ENCODE data around the gene PSMF1.
A peak's percentile ranks its signal among the peaks of the same experiment; 100 is the strongest.

PSMF1 gene

DNA sequence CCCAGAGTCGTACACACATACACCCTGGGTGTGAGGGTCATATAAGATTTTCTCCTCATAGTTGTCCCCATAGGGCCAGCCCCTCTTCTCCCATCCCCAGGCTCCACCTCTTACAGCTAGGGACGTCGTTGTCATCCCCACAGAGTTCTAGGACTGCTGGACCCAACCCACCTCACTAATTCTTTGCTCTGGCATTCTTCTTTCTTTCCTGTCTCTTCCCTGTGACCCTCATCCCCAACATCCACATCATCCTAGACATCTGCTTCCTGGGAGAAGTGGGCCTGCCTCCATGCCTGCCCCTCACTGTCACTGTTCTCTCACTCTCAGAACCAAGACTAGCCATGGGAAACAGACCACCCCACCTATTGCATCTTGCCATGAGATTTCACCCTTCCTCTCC lies 1.1 kb downstream of the PSMF1 start:
- H3K27me3 ChIP-seq (ENCODE audit: control insufficient read depth, low read length) = no peaks in the 10 kb centered on the region
- H3K27ac ChIP-seq (ENCODE audit: low read depth, low read length) = no peak overlapping the region
- no peaks in the 10 kb centered on the region for H3K9me2 ChIP-seq (replicated peaks; ENCODE audit: control insufficient read depth, low read length)
- peak overlapping the region; percentile 98 for H3K4me3 ChIP-seq (ENCODE audit: low read length)
- H4K20me1 ChIP-seq (ENCODE audit: control insufficient read depth, insufficient read depth, low read depth, low read length) = 0 out of 2 replicates have a peak, but pooled peaks cover 6% of the 10 kb centered on the region
- no peaks in the 10 kb centered on the region for H3K9me3 ChIP-seq (ENCODE audit: control insufficient read depth, insufficient read depth, low read length)
- H3F3A ChIP-seq (ENCODE audit: control insufficient read depth, insufficient read depth) = 0 out of 2 replicates have a peak, but pooled peaks cover 3% of the 10 kb centered on the region
- TF ChIP-seq, protein P1, sequence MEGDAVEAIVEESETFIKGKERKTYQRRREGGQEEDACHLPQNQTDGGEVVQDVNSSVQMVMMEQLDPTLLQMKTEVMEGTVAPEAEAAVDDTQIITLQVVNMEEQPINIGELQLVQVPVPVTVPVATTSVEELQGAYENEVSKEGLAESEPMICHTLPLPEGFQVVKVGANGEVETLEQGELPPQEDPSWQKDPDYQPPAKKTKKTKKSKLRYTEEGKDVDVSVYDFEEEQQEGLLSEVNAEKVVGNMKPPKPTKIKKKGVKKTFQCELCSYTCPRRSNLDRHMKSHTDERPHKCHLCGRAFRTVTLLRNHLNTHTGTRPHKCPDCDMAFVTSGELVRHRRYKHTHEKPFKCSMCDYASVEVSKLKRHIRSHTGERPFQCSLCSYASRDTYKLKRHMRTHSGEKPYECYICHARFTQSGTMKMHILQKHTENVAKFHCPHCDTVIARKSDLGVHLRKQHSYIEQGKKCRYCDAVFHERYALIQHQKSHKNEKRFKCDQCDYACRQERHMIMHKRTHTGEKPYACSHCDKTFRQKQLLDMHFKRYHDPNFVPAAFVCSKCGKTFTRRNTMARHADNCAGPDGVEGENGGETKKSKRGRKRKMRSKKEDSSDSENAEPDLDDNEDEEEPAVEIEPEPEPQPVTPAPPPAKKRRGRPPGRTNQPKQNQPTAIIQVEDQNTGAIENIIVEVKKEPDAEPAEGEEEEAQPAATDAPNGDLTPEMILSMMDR (IDR thresholded peaks at IDR 0.05; ENCODE audit: low read depth, low read length, poor library complexity, severe bottlenecking) = no peak
- no peak for TF ChIP-seq EZH2phosphoT487 (IDR thresholded peaks at IDR 0.05; ENCODE audit: borderline replicate concordance, low read length)
- H3K36me3 ChIP-seq (ENCODE audit: control insufficient read depth, low read length) = peaks cover 45% of the 10 kb centered on the region
- H3K4me1 ChIP-seq (ENCODE audit: control insufficient read depth, low read length) = peaks cover 41% of the 10 kb centered on the region
- peaks cover 65% of the 10 kb centered on the region for H3K79me2 ChIP-seq (ENCODE audit: control insufficient read depth, low read length)
- H3K4me2 ChIP-seq (ENCODE audit: low read length) = peak overlapping the region; percentile 99

DNA sequence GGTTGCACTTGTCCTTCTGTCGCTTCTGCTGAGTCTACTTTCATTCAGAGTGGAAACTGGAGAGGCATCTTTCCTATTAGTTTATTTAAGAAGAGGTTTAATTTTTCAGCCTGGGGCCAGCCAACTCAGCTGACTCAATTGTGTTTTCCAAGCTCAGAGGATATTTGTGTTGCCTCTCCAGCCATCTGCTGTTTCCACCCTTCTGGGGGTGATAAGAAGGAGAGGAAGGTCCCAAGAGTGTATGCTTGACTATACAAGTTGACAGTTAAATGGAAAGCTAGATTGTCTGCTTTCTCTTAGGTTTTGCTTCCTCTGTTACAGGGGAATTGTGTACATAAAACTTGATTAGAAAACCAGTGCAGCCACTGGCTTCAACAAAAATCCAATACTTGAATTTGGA lies 3.0 kb downstream of the PSMF1 start:
- no peaks in the 10 kb centered on the region for H3F3A ChIP-seq (ENCODE audit: control insufficient read depth, insufficient read depth)
- H3K4me3 ChIP-seq (ENCODE audit: low read length) = no peak overlapping the region
- H3K4me1 ChIP-seq (ENCODE audit: control insufficient read depth, low read length) = peaks cover 41% of the 10 kb centered on the region
- H4K20me1 ChIP-seq (ENCODE audit: control insufficient read depth, insufficient read depth, low read depth, low read length) = 0 out of 2 replicates have a peak, but pooled peaks cover 6% of the 10 kb centered on the region
- H3K9me2 ChIP-seq (replicated peaks; ENCODE audit: control insufficient read depth, low read length) = no peaks in the 10 kb centered on the region
- H3K4me2 ChIP-seq (ENCODE audit: low read length) = peak overlapping the region; percentile 28
- no peaks in the 10 kb centered on the region for H3K9me3 ChIP-seq (ENCODE audit: control insufficient read depth, insufficient read depth, low read length)
- peaks cover 74% of the 10 kb centered on the region for H3K79me2 ChIP-seq (ENCODE audit: control insufficient read depth, low read length)
- no peaks in the 10 kb centered on the region for H3K27me3 ChIP-seq (ENCODE audit: control insufficient read depth, low read length)
- no peak overlapping the region for H3K27ac ChIP-seq (ENCODE audit: low read depth, low read length)
- TF ChIP-seq EZH2phosphoT487 (IDR thresholded peaks at IDR 0.05; ENCODE audit: borderline replicate concordance, low read length) = no peak
- TF ChIP-seq, protein P1 (IDR thresholded peaks at IDR 0.05; ENCODE audit: low read depth, low read length, poor library complexity, severe bottlenecking) = no peak
- H3K36me3 ChIP-seq (ENCODE audit: control insufficient read depth, low read length) = peaks cover 63% of the 10 kb centered on the region

DNA sequence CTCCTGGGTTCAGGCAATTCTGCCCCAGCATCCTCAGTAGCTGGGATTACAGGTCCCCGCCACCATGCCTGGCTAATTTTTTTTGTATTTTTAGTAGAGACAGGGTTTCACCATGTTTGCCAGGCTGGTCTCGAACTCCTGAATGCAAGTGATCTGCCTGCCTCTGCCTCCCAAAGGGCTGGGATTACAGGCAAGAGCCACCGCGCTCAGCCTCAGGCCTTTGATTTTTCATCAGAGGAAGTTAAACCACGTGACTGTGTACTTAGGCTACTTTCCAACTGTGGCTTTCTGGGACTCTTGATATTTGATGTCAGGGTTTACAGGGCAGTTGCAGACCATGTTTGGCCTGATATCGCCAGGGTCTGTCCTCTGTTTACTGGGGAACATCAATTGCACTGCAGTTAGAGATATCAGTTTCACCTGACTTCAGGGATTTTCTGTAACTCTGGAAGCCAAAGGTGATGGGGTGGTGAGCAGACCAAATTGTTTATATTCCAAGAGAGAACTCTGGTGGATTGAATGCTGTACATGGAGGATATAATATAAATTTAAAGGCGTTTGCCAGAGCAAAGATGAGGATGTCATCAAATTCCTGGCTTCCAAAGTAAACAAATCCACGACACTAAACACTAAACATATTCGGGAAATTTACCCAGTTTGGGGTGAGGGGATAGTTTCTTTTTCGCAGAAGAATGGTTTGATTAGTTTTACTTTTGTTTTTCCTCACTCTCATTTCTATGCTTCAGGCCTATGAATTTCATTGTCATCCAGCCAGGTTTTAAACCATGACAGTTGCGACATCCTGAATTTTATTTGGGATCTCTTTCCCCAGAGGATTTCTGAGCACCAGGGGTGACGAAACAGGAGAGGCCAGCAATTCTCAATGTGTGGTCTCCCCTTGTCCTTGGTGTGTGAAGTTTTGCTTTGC lies 4.2 kb downstream of the PSMF1 start:
- Histone ChIP-seq H3K27ac (ENCODE audit: low read depth, low read length) (no peak overlapping the region), H3K27me3 (ENCODE audit: control insufficient read depth, low read length) (no peaks in the 10 kb centered on the region), H3K79me2 (ENCODE audit: control insufficient read depth, low read length) (peaks cover 74% of the 10 kb centered on the region), H3K4me2 (ENCODE audit: low read length) (no peak overlapping the region), H3F3A (ENCODE audit: control insufficient read depth, insufficient read depth) (no peaks in the 10 kb centered on the region), H3K9me3 (ENCODE audit: control insufficient read depth, insufficient read depth, low read length) (no peaks in the 10 kb centered on the region), H4K20me1 (ENCODE audit: control insufficient read depth, insufficient read depth, low read depth, low read length) (0 out of 2 replicates have a peak, but pooled peaks cover 6% of the 10 kb centered on the region), H3K4me1 (ENCODE audit: control insufficient read depth, low read length) (peaks cover 37% of the 10 kb centered on the region), H3K4me3 (ENCODE audit: low read length) (no peak overlapping the region), H3K36me3 (ENCODE audit: control insufficient read depth, low read length) (peaks cover 75% of the 10 kb centered on the region), H3K9me2 (replicated peaks; ENCODE audit: control insufficient read depth, low read length) (no peaks in the 10 kb centered on the region)
- TF ChIP-seq EZH2phosphoT487 (IDR thresholded peaks at IDR 0.05; ENCODE audit: borderline replicate concordance, low read length) = no peak
- TF ChIP-seq, protein P1 (IDR thresholded peaks at IDR 0.05; ENCODE audit: low read depth, low read length, poor library complexity, severe bottlenecking) = no peak

Measured in DOHH2 (cell line).